ENCODE data around the gene SLC14A1.

Gene SLC14A1

DNA sequence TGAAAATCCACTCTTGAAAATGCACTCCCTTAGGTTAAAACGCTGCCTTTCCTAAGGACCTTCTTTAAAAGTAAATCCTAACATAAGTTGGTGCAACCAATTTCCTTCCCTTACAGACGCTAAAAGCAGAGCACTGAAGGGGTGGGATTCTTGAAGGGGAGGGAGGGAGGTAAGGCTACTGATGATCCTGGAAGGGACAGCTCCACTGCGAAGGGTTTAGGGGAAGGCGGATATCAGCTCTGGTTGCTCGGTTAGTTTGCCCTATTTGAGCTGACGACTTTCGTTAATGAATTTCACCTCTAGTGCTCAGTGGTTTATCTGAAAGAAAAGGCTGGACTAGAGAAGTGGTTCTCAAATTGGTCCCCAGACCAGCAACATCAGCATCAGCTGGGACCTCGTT, 51.8 kb downstream of the SLC14A1 start:
- no peak overlapping the region for H3K4me3 ChIP-seq (ENCODE audit: low read depth, low read length)
- no peak for DNase-seq (ENCODE audit: low read depth)

DNA sequence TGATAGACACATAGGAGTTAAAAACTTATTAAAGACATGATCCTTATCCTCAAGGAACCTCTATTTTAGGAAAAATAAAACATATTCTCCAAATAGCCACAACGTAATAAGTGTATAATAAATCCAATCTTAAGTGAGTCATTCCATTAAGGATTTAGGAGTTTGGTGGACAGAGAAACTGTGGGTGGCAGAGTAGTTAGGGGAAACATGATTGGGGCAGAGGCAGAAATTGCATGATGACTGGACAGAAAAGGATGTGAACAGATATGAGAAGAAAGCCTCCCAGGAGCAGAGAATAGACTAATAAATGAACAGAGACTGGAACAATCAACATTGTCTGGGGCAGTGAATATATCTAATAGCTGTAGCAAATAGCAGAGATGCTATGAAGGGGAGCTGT, 53.4 kb downstream of the SLC14A1 start:
- no peak for TF ChIP-seq MAX (IDR thresholded peaks at IDR 0.05; ENCODE audit: low read depth, low read length)
- TF ChIP-seq, protein P1, sequence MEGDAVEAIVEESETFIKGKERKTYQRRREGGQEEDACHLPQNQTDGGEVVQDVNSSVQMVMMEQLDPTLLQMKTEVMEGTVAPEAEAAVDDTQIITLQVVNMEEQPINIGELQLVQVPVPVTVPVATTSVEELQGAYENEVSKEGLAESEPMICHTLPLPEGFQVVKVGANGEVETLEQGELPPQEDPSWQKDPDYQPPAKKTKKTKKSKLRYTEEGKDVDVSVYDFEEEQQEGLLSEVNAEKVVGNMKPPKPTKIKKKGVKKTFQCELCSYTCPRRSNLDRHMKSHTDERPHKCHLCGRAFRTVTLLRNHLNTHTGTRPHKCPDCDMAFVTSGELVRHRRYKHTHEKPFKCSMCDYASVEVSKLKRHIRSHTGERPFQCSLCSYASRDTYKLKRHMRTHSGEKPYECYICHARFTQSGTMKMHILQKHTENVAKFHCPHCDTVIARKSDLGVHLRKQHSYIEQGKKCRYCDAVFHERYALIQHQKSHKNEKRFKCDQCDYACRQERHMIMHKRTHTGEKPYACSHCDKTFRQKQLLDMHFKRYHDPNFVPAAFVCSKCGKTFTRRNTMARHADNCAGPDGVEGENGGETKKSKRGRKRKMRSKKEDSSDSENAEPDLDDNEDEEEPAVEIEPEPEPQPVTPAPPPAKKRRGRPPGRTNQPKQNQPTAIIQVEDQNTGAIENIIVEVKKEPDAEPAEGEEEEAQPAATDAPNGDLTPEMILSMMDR (IDR thresholded peaks at IDR 0.05; ENCODE audit: low read depth, low read length), result no peak
- TF ChIP-seq POLR2A (IDR thresholded peaks at IDR 0.05; ENCODE audit: extremely low read depth, insufficient read length), result no peak
- TF ChIP-seq MYC (IDR thresholded peaks at IDR 0.05; ENCODE audit: low read depth, low read length), result no peak
- H3K4me3 ChIP-seq (ENCODE audit: low read depth, low read length), result no peak overlapping the region
- no peak for DNase-seq (ENCODE audit: low read depth)

More for the DNA sequence above, 51.8 kb downstream of the SLC14A1 start:
- TF ChIP-seq MAX (IDR thresholded peaks at IDR 0.05; ENCODE audit: low read depth, low read length), result no peak
- TF ChIP-seq, protein P1 (IDR thresholded peaks at IDR 0.05; ENCODE audit: low read depth, low read length), result no peak

DNA sequence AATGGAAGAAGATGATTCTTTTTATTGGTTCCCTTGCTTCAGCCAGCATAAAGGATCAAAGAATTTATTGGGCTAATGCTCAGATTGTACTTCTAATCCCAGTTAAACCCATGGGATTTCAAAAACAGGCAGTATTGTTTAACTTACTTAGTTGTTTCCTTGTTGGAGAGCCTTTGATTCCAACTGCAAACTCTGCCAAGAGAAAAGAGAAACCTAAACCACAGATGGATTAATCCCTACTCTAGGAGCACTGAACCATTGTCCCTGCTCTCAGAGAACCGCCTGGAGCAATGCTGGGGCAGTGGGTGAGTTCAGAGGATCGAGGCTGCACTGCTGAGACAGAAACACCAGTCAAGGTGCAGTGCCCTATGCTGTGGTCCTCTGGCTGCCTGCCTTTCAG, 56.6 kb downstream of the SLC14A1 start:
- H3K4me3 ChIP-seq (ENCODE audit: low read depth, low read length), result no peak overlapping the region
- no peak for TF ChIP-seq MAX (IDR thresholded peaks at IDR 0.05; ENCODE audit: low read depth, low read length)
- TF ChIP-seq MYC (IDR thresholded peaks at IDR 0.05; ENCODE audit: low read depth, low read length), result no peak
- no peak for TF ChIP-seq POLR2A (IDR thresholded peaks at IDR 0.05; ENCODE audit: extremely low read depth, insufficient read length)
- DNase-seq (ENCODE audit: low read depth), result no peak

- TF ChIP-seq, protein P1 (IDR thresholded peaks at IDR 0.05; ENCODE audit: low read depth, low read length), result no peak
- TF ChIP-seq POLR2A (IDR thresholded peaks at IDR 0.05; ENCODE audit: extremely low read depth, insufficient read length) (no peak), MAX (IDR thresholded peaks at IDR 0.05; ENCODE audit: low read depth, low read length) (no peak), MYC (IDR thresholded peaks at IDR 0.05; ENCODE audit: low read depth, low read length) (no peak)
- no peak for DNase-seq (ENCODE audit: low read depth)
- no peak overlapping the region for H3K4me3 ChIP-seq (ENCODE audit: low read depth, low read length)
These were observed 58.7 kb downstream of the SLC14A1 start for GRCh38 chr18:45782662-45783061.

DNA sequence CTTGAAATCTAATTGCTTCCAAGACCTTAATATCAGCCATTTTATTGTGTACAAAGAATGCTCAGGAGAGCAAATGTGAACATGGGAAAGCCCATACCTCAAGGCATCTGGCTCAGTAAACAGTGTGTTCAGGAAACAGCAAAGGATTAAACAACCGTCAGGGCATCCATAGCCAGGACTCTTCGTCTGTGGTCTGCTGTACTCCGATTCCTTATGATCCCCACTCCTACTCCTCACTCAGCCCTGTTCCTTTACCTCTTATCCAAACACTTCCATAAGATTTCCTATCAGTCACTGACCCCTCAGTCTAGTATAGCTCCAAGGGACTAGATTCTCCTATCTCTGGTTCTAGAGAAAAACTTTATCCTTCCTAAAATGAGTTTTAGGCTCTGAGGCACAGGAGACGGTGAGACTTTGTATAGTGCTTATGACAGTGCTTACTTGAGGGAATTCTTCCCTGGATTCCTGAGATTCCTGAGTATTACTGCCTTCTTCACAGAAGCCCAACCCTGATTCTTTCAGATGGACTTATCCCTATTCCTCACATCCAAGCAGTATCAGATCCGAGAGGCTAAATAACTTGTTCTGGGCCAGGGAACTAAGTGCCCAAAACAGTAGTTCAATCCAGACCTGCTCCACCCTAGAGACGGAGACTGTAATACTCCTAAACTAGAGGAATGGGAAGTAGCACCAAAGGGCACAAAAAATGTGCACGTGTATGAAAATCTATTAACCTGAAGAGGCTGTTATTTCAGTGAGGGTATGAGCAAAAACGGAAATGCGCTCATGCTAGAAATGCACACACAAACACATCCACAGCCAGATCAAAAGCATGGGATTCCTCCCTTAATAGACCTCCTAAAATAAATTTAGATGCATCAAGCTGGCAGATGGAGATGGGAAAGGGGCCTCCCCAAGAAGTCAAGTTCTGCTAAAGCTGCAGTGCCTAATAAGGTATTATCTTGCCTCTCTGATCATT, 59.4 kb downstream of the SLC14A1 start:
- DNase-seq (ENCODE audit: low read depth), result no peak
- H3K4me3 ChIP-seq (ENCODE audit: low read depth, low read length), result no peak overlapping the region
- TF ChIP-seq, protein P1 (IDR thresholded peaks at IDR 0.05; ENCODE audit: low read depth, low read length), result no peak
- TF ChIP-seq POLR2A (IDR thresholded peaks at IDR 0.05; ENCODE audit: extremely low read depth, insufficient read length) (no peak), MAX (IDR thresholded peaks at IDR 0.05; ENCODE audit: low read depth, low read length) (no peak), MYC (IDR thresholded peaks at IDR 0.05; ENCODE audit: low read depth, low read length) (no peak)

- TF ChIP-seq MYC (IDR thresholded peaks at IDR 0.05; ENCODE audit: low read depth, low read length) (no peak), MAX (IDR thresholded peaks at IDR 0.05; ENCODE audit: low read depth, low read length) (no peak), POLR2A (IDR thresholded peaks at IDR 0.05; ENCODE audit: extremely low read depth, insufficient read length) (no peak)
- TF ChIP-seq, protein P1 (IDR thresholded peaks at IDR 0.05; ENCODE audit: low read depth, low read length), result no peak
- no peak overlapping the region for H3K4me3 ChIP-seq (ENCODE audit: low read depth, low read length)
- no peak for DNase-seq (ENCODE audit: low read depth)
These were observed 61.2 kb downstream of the SLC14A1 start for GRCh38 chr18:45785134-45785533.
